ENCODE data around the gene DNAJB14. TPM values are rescaled to one million over a fixed set of nuclear protein-coding genes. Genes with fewer than 3 reads are reported as not detected.

Gene DNAJB14
- total RNA-seq, 2 experiments from 2014 or later = 40.0 to 42.5 TPM

DNA sequence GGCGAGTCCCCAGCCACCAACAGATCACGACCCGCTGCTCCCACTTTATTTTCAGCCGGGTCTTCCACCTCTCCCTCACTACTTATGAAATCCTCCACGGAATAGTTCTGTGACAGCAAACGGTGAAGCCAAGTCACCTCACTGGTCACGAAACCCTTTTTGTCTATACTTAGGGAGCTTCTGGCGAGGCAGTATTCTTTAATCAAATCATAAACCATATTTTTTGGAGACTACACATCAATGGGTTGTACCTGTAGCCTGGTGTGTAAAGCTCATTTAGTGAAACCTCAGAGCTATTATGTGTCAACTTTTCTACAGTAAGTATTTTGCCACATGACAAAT is 4.5 kb upstream of the DNAJB14 start:
- H3K9me3 Mint-ChIP-seq = peaks cover 1% of the 10 kb centered on the region
- H3K27ac Mint-ChIP-seq = no peak overlapping the region
- TF ChIP-seq, protein P1, sequence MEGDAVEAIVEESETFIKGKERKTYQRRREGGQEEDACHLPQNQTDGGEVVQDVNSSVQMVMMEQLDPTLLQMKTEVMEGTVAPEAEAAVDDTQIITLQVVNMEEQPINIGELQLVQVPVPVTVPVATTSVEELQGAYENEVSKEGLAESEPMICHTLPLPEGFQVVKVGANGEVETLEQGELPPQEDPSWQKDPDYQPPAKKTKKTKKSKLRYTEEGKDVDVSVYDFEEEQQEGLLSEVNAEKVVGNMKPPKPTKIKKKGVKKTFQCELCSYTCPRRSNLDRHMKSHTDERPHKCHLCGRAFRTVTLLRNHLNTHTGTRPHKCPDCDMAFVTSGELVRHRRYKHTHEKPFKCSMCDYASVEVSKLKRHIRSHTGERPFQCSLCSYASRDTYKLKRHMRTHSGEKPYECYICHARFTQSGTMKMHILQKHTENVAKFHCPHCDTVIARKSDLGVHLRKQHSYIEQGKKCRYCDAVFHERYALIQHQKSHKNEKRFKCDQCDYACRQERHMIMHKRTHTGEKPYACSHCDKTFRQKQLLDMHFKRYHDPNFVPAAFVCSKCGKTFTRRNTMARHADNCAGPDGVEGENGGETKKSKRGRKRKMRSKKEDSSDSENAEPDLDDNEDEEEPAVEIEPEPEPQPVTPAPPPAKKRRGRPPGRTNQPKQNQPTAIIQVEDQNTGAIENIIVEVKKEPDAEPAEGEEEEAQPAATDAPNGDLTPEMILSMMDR (IDR thresholded peaks at IDR 0.05) = no peak
- H3K4me1 Mint-ChIP-seq (ENCODE audit: low read depth) = peaks cover 23% of the 10 kb centered on the region
- POLR2A ChIA-PET = interaction anchor here (0.6 to 2.4 kb wide), 8 partner anchors 14 to 1275 kb away, joined by 3 to 6 read pairs (median 3); partner anchors contain the start of gene LAMTOR3
- ATAC-seq (no peak), DNase-seq (no peak)
- intact Hi-C loops (cut with micrococcal nuclease) = no loop called here
- CTCF ChIA-PET = interaction anchor here (1.5 to 2.3 kb wide), 2 partner anchors 66 to 139 kb away, joined by 3 to 9 read pairs; no protein-coding TSS in a partner anchor
- peaks cover 7% of the 10 kb centered on the region for H3K36me3 Mint-ChIP-seq (ENCODE audit: low read depth)
- H3K4me3 Mint-ChIP-seq = no peak overlapping the region
- H3K27me3 Mint-ChIP-seq = no peaks in the 10 kb centered on the region

DNA sequence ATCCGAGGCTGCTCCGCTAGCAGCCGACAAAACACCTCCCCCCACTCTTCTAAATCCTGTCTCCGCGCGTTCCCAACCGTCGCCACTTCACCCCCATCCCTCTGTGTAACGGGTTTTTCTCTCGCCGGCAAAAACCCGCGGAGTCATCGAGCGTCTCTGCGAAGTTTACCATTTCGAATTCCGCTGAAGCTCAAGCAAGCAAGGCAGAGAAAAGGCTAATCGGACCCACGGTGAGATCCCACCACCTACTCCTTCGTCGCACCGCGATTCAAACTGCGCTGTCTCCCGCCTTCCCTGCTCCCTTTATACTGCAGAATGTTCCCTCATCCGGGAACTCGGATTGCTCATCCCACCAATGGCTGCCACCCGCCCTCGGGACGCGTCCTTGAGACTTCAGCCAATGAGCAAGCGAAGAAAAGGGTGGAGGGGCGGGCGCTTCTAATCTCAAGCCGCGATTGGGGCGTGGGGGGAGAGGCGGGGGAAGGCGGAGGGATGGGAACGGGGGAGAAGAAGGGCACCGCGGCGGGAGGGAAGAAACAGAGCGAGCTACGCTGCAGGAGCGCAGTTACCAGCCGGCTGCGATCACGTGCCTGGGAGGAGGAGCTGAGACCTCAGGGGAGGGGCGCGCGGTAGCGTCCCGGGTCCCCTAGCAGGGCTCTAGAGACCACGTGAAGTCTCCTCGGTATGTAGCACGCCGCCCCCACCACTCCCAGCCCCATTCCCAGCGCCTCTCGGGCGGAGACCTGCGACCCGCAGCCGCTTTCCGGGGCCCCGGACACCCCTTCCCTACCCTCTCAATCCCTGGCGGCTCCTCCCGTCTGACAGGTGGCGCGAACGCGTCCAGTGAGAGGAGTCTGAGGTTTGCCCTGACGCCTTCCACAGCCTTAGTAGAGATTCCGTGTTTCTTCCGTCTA is 3.8 kb upstream of the DNAJB14 start, which contains the start of gene H2AZ1:
Gene H2AZ1, minus strand, starts transcription at position 277 of the 914 bp plus-strand sequence. Its CDS starts 105 bp downstream, at position 172.
- CTCF ChIA-PET = interaction anchor here (0.7 to 2.3 kb wide), 3 partner anchors 66 to 139 kb away, joined by 3 to 9 read pairs (median 3); no protein-coding TSS in a partner anchor
- no peaks in the 10 kb centered on the region for H3K27me3 Mint-ChIP-seq
- H3K4me3 Mint-ChIP-seq = no peak within 1 kb of the TSS
- DNase-seq (peak; percentile 99), ATAC-seq (peak; percentile 72)
- no peak within 1 kb of the TSS for H3K27ac Mint-ChIP-seq
- intact Hi-C loops (cut with micrococcal nuclease) = loop anchor here (2.0 to 5.0 kb wide), 3 partner anchors 58 to 388 kb away; partner anchors contain the start of genes DAPP1, LAMTOR3 and TRMT10A
- TF ChIP-seq, protein P1 (IDR thresholded peaks at IDR 0.05) = no peak
- POLR2A ChIA-PET = interaction anchor here (0.6 to 2.4 kb wide), 9 partner anchors 16 to 1275 kb away, joined by 3 to 6 read pairs (median 3); partner anchors contain the start of gene LAMTOR3
- H3K9me3 Mint-ChIP-seq = no peaks in the 10 kb centered on the region
- peaks cover 28% of the 10 kb centered on the region for H3K4me1 Mint-ChIP-seq (ENCODE audit: low read depth)
- peaks cover 13% of the 10 kb centered on the region for H3K36me3 Mint-ChIP-seq (ENCODE audit: low read depth)

DNA sequence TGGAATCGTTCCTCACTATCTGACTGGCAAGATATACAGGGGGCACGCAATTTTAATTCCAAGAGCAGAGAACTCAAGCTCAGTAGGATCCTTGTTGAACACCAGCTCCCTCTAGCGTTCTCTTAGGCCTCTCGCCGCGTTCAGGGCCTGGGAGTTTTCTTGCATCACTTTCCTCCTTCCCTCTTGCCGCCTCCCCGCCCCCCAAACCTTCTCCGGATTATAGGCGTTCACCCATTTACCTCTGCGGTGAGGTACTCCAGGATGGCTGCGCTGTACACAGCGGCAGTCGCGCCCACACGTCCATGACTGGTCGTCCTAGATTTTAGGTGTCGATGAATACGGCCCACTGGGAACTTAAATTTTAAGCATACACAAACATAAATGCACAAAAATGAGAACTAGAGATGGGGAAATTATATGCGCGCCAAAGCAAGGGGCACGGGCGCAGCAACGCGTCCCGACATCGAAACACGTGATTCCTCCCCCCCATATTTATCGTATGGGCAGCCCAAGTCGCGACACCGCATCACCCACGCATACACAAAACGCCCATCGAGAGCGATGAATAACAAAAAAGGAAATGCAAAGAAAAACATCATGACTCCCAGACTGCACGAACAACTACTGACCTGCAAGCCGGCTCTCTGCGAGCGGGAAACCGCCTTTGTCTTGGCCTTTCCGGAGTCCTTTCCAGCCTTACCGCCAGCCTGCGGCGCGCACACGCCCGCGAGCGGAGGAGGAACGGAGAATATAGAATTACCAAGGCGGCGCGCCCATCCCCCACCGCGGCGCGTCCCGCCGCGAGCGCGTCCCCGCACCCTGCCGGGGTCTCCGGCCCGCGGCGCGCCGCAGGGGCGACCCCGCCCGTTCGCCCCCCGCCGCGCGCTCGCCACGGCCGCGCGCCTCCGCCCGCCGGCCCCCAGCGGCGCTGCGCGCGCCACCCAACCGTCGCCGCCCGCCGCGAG is 2.9 kb upstream of the DNAJB14 start:
- TF ChIP-seq, protein P1 (IDR thresholded peaks at IDR 0.05) = peak; percentile 79
- POLR2A ChIA-PET = interaction anchor here (0.6 to 2.4 kb wide), 17 partner anchors 9 to 967 kb away, joined by 3 to 11 read pairs (median 4); partner anchors contain the start of gene LAMTOR3
- ATAC-seq (peak; percentile 40), DNase-seq (peak; percentile 97)
- peaks cover 18% of the 10 kb centered on the region for H3K36me3 Mint-ChIP-seq (ENCODE audit: low read depth)
- H3K27ac Mint-ChIP-seq = no peak overlapping the region
- H3K4me1 Mint-ChIP-seq (ENCODE audit: low read depth) = peaks cover 37% of the 10 kb centered on the region
- no peaks in the 10 kb centered on the region for H3K27me3 Mint-ChIP-seq
- CTCF ChIA-PET = interaction anchor here (0.7 to 3.1 kb wide), 12 partner anchors 27 to 146 kb away, joined by 3 to 16 read pairs (median 4); partner anchors contain the start of genes DAPP1 and LAMTOR3
- intact Hi-C loops (cut with micrococcal nuclease) = loop anchor here (2.0 to 5.0 kb wide), 3 partner anchors 57 to 387 kb away; partner anchors contain the start of genes DAPP1, LAMTOR3 and TRMT10A
- no peaks in the 10 kb centered on the region for H3K9me3 Mint-ChIP-seq
- H3K4me3 Mint-ChIP-seq = no peak overlapping the region

DNA sequence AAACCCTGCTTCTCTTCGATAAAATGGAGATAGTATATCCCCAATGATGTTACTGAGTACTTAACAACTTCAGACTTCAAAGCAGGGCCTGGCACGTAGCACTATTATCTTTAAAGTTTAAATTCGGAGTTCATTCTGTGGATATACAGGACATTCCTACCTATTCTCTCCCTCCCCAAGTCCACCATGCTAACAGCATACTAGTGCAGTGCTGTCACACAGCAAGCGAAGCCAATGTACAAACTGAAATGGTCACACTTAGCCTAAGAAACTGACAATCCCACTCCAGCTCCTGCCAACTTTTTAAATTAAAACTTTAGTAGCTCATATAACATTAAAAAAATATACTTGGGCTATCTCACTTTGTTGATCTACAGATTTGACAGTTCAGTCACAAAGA is 1.2 kb upstream of the DNAJB14 start:
- H3K4me1 Mint-ChIP-seq (ENCODE audit: low read depth) = peaks cover 53% of the 10 kb centered on the region
- intact Hi-C loops (cut with micrococcal nuclease) = loop anchor here (2.0 to 5.0 kb wide), 3 partner anchors 55 to 385 kb away; partner anchors contain the start of genes DAPP1, LAMTOR3 and TRMT10A
- H3K36me3 Mint-ChIP-seq (ENCODE audit: low read depth) = peaks cover 35% of the 10 kb centered on the region
- ChIA-PET POLR2A (interaction anchor here (0.6 to 1.7 kb wide), 9 partner anchors 19 to 146 kb away, joined by 3 to 11 read pairs (median 4); partner anchors contain the start of gene LAMTOR3), CTCF (interaction anchor here (0.9 to 3.1 kb wide), 7 partner anchors 32 to 146 kb away, joined by 3 to 16 read pairs (median 4); partner anchors contain the start of genes DAPP1 and LAMTOR3)
- no peak overlapping the region for H3K4me3 Mint-ChIP-seq
- TF ChIP-seq, protein P1 (IDR thresholded peaks at IDR 0.05) = no peak
- H3K27me3 Mint-ChIP-seq = no peaks in the 10 kb centered on the region
- DNase-seq (no peak), ATAC-seq (no peak)
- H3K9me3 Mint-ChIP-seq = peaks cover 5% of the 10 kb centered on the region
- H3K27ac Mint-ChIP-seq = no peak overlapping the region

All from activated CD8-positive, alpha-beta T cell treated with anti-CD3 and anti-CD28 coated beads for 36 hours (primary cell).